M059J (cell line): ENCODE measurements around the gene ANXA5. TPM values are rescaled to one million over a fixed set of nuclear protein-coding genes. Genes with fewer than 3 reads are reported as not detected.

Source experiments
- DNase-seq: peaks from one replicate; pipeline ENCODE4 v3.0.0-alpha.2; 2012; ENCODE audit warnings: low read depth
- total RNA-seq: library from RNA; depleted of rRNA; stranded (reverse); fragments of >200 nt; shearing (Covaris generic); gene quantifications from 2 replicates; pipeline ENCODE4 v1.2.3, GENCODE V29; 2014

Gene ANXA5
- total RNA-seq, 1 experiment from 2014 or later, result 471 TPM

DNA sequence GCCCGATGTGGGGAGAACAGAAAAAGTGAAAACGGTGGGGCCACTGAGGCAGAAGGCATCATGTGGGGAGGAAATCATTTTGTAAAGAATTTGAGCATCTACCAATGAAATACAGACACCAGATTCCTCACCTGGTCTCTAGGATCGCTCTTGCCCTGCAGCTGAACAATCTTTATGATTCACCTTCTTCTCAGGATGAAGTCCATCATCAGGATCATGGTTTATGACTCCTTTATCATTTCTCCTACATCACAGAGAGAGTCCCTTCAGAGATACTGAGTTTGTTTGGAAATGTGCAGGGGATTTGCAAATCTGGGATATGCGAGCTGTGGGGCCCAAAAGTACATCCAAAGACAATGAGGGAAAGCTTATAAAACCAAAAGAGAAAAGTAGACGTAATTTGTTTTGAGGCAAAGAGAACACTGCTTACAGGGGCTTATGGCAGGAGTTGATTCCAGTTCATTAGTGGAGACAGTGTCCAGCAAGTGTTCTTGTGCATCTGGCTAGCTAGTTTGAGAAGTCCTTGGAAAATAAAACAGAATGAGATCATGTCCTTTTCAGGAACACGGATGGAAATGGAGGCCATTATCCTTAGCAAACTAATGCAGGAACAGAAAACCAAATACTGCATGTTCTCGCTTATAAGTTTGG, 15.3 kb upstream of the ANXA5 start:
- DNase-seq, result no peak

DNA sequence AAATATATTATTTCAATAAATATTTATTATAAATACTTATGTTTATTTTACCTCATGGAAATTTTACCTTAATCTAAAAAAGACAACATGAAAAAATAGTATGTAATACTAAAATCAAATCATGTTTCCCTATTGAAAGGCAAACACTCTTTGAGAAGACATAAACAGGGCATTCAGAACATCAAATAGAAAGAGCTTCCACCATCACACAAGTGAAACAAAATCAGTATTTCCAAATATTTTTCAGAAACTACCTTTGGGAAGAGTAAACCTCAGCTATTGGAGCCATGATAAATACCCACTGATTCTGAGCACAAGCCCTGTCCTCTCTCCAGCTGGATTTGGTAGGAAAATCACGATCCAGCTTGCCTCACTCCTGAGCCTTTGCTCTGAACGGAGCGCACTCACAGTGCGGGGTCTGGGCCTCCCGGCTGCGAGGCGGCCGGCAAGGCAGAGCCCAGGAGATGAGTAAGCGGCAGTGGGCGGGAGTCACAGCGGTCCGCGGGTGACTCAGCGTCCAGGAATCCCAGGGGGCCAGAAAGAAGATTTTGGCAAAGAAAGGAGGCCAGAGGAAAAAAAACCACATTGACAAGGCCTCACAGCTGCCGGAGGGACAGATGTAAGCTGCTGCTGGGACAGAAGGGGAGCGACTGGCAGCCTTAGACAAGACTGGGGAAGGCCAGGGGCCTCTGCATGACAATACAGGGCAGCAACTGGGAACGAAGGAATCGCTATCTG, 14.7 kb upstream of the ANXA5 start:
- peak; percentile 93 for DNase-seq

- DNase-seq, result no peak
These were observed 13.1 kb upstream of the ANXA5 start for GRCh38 chr4:121709766-121710405.

DNA sequence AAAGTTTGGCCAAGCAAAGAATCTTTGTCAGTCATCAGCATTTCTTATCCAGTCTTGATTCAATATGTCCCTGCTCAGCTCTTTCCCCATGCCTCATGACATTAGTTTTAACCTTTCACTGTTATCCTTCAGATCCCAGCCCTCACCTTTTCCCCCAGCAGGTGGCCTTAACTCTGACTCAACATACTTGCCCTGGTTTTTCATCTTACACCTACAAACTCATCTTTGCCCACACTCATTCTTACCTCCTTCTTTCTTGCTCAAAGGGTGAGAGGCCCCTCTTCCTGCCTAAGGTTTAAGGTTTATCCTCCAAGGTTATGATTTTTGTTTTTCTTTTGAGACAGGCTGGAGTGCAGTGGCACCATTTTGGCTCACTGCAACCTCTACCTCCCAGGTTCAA, 10.6 kb upstream of the ANXA5 start:
- DNase-seq, result no peak

- DNase-seq, result peak; percentile 82
These were observed 9.8 kb upstream of the ANXA5 start for GRCh38 chr4:121706595-121707021.

GRCh38 chr4:121705521-121705920, 8.7 kb upstream of the ANXA5 start:
- DNase-seq, result no peak

DNA sequence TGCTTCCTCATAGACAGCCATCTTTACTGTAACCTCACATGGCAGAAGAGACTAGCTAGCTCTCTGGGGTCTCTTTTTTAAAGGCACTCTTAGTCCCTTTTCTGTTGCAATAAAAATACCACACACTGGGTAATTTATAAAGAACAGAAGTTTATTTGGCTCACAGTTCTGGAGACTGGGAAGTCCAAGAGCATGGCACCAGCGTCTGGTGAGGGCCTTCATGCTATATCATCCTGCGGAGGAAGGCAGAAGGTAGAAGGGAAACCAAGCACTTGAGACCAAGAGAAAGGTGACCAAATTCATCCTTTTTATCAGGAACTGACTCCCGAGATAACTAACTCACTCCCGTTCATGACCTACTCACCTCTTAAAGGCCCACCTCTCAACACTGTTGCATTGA, 5.4 kb upstream of the ANXA5 start:
- DNase-seq, result no peak

GRCh38 chr4:121701263-121701662, 4.5 kb upstream of the ANXA5 start:
- no peak for DNase-seq

DNA sequence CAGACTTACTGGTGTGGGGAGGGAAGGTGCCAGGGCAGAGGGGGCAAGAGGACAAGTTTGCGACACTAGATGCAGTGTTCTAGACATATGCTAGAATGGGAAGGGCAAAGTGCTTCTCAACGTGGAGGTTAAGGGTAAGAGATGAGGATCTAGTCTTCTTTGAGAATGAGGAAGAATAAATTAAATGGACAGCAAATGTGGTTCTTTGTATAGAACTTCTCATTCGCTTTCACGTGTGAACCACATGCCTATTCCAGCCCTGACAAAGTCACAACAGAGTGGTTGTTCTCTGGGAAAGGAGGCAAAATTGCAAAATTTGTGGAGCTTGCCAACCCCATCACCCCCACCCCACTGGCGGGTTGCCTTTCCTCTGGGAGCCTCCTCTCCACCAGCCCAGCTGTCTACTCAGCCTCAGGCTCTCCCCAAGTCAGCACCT, 1.5 kb upstream of the ANXA5 start:
- DNase-seq, result no peak

DNA sequence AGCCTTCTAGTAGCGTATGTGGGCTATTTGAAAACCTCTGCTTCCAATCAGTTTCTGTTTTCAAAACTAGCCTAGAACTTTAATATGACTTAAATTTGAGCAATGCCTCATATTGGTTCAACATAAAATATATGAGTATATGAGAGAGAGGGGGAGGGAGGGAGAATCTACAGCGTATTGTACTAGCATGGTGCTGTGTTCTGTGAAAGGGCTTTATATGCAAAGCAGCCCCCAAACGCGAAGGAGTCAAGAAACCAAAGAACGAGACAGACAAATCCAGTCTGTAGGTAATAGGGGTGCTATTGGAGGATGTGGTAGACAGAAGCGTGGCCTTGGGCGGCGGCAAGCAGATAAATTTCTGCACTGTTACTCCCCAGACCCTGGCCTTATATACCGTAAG, 784 bp upstream of the ANXA5 start:
- no peak for DNase-seq

DNA sequence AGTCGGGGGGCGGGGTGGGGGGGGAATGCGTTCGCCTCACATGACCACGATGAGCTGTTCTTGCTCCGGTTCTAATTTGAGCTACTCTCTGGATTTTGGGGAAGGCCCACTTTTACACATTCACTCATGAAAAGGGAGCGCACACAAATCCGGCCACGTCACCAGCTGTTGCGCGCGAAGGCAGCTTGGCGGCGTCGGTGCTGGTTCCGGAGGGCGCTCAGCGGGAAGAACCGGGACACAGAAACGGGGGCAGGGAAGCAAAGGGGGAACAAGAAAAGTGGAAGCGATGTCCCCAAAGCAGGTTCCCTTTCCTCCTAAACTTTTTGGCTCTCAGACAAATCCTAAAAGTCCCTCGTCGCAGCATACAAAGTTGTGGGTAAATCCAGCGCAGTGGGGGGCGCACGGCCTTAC, 605 bp downstream of the ANXA5 start:
- DNase-seq, result peak; percentile 76

- DNase-seq, result no peak
These were observed 2.9 kb downstream of the ANXA5 start for GRCh38 chr4:121693886-121694285.

GRCh38 chr4:121693450-121693849, 3.3 kb downstream of the ANXA5 start:
- DNase-seq, result no peak

DNA sequence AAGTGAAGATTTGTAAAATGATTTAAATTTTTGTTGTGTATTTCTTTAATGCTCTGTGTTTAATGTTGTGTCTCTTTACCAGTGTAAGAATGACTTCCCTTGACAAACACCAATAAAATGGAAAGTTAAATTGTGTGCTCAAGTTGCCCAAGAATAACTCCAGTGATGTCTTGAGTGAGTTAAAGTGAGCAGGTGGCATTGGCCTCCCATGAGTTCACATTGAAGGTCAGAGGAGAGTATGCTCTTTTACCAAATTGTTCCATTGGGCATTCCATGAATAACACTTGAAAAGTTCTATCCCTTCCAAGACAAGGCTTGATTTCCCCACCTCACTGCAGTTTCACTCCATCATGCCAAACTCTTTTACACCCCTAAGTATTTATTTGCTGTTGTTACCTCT, 4.5 kb downstream of the ANXA5 start:
- DNase-seq, result no peak

DNA sequence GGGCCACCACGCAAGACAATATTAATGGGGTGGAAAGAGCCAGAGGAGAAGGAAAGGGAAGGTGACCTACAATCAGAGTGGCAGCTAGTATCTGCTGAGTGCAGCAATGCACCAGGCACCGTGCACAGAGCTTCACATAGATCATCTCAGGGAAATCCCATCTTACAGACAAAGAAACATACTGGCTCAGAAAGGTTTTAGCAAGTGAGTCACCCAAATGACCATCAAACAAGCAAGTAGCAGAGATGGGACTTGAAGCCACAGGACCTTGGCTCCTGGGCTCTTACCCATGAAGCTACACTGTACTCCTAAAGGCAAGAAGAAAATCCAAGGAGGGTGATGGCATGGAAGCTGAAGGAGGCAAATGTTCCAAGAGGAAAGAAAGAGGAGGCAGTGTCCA, 6.8 kb downstream of the ANXA5 start:
- peak; percentile 76 for DNase-seq

DNA sequence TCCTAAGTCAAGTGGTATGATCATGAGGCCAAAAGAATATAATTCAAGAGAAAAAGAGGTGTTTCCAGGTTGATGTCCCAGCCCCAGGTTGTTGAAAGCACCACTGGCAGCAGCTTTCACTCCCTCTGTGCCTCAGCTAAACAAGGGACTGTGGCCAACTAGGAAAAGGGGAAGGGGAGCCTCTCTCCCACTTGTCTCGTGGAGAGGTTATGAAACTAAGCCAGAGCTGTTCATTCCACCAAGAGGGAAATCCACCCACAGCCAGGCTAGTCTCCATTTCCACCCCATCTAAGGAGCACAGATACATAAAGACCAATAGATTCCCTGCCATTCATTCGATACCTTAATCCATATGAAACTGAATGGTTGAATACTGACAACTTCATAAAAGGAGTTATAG, 8.1 kb downstream of the ANXA5 start:
- no peak for DNase-seq

GRCh38 chr4:121688261-121688660, 8.5 kb downstream of the ANXA5 start:
- no peak for DNase-seq

DNA sequence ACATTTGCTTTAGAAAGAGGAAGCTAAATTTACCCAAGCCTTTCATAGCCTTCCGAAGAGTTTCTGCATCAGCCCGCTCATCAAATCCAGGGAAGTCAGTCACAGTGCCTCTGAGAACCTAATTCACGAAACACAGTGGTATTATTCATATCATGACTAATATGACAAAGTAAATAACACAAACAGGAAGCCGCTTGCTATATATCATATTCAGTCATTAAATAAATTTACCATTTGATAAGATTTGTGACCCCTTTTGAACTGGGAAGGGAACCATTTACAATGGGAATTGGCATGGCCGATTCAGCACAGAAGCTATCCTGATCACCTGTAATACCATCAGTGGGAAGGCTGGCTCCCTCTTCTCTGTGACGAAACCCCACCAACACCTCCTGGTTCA, 10.5 kb downstream of the ANXA5 start:
- DNase-seq, result no peak

DNA sequence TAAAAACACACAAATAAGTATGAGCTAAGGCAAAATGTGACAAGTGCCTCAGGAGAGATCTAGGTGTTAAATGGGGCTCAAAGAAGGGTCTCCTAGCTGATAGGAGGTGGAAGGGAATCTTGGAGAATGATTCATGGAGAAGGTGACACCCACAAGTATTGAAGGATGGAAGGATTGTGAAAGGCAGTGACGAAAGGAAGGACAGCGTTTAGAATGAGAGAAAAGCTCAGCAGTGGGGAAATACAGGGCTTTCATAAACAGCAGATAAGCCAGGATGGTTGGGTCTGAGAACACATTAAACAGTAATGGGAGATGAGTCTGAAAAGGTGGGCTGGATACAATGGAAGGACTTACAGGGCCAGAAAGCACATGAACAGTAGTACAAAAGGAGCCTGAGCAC, 11.5 kb downstream of the ANXA5 start:
- DNase-seq, result no peak

GRCh38 chr4:121684561-121684960, 12.2 kb downstream of the ANXA5 start:
- DNase-seq, result no peak

DNA sequence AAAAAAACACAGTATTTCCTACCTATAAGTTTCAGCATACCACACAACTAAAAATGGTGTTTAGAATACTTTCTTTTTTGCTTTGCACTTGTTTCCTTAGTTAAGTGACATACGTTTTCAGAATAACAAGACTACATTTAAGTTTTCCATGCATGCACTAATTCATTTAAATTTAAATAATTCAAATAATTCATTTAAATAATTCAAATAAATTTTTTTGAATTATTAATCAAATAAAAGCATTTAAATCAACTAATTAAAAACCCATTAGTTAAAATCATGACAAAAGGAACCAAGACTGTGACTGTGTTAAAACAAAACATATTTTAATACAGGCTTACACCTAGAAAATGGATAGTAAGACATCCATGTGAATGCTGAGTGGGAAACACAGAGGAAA, 12.8 kb downstream of the ANXA5 start:
- DNase-seq, result no peak

- no peak for DNase-seq
These were observed 16.2 kb downstream of the ANXA5 start for GRCh38 chr4:121680571-121680970.

- DNase-seq, result no peak
These were observed 16.8 kb downstream of the ANXA5 start for GRCh38 chr4:121679951-121680350.
